ENCODE data around the gene CNN3.

The CNN3 gene

GRCh38 chr1:94926915-94927404 lies at the start of gene CNN3:
Gene CNN3 (minus strand): TSS chr1:94927110. CDS start chr1:94926894, 216 bp downstream.
- no peak for DNase-seq

- DNase-seq: no peak
Measured at GRCh38 chr1:94974824-94975223, 47.9 kb upstream of the CNN3 start.

- no peak for DNase-seq
Measured at GRCh38 chr1:94974241-94974640, 47.3 kb upstream of the CNN3 start.

- DNase-seq: no peak
Measured at GRCh38 chr1:94973309-94973922, 46.5 kb upstream of the CNN3 start.

- DNase-seq: no peak
Measured at GRCh38 chr1:94971491-94971924, 44.6 kb upstream of the CNN3 start.

GRCh38 chr1:94970783-94971182 lies 43.9 kb upstream of the CNN3 start:
- no peak for DNase-seq

GRCh38 chr1:94969137-94969536 lies 42.2 kb upstream of the CNN3 start:
- DNase-seq: no peak

GRCh38 chr1:94966033-94966432 lies 39.1 kb upstream of the CNN3 start:
- DNase-seq: no peak

GRCh38 chr1:94963864-94964263 lies 37.0 kb upstream of the CNN3 start:
- DNase-seq: no peak

GRCh38 chr1:94962409-94963265 lies 35.7 kb upstream of the CNN3 start:
- peak; percentile 83 for DNase-seq

- DNase-seq: no peak
Measured at GRCh38 chr1:94961988-94962387, 35.1 kb upstream of the CNN3 start.

- DNase-seq: no peak
Measured at GRCh38 chr1:94961582-94961981, 34.7 kb upstream of the CNN3 start.

GRCh38 chr1:94958081-94958480 lies 31.2 kb upstream of the CNN3 start:
- no peak for DNase-seq

- DNase-seq: no peak
Measured at GRCh38 chr1:94955767-94956632, 29.1 kb upstream of the CNN3 start.

GRCh38 chr1:94954263-94955220 lies 27.6 kb upstream of the CNN3 start:
- DNase-seq: no peak

GRCh38 chr1:94953746-94954145 lies 26.8 kb upstream of the CNN3 start:
- no peak for DNase-seq

GRCh38 chr1:94953107-94953506 lies 26.2 kb upstream of the CNN3 start:
- no peak for DNase-seq

- no peak for DNase-seq
Measured at GRCh38 chr1:94952539-94952938, 25.6 kb upstream of the CNN3 start.

GRCh38 chr1:94951509-94952208 lies 24.7 kb upstream of the CNN3 start:
- DNase-seq: no peak

- DNase-seq: no peak
Measured at GRCh38 chr1:94951046-94951445, 24.1 kb upstream of the CNN3 start.
